Measurements from ENCODE around the gene DOC2B.

GRCh38 chr17:210402-210801 is 29.0 kb upstream of the DOC2B start:
- no peak for TF ChIP-seq CTCF (IDR thresholded peaks at IDR 0.05)
- no peak for TF ChIP-seq POLR2A (IDR thresholded peaks at IDR 0.05)

Measured in lower leg skin (tissue), 3 donors.